ENCODE data around the gene LRWD1. TPM values are rescaled to one million over a fixed set of nuclear protein-coding genes. Genes with fewer than 3 reads are reported as not detected.
A peak's percentile ranks its signal among the peaks of the same experiment; 100 is the strongest.

Gene LRWD1
- 11.1 TPM for total RNA-seq

DNA sequence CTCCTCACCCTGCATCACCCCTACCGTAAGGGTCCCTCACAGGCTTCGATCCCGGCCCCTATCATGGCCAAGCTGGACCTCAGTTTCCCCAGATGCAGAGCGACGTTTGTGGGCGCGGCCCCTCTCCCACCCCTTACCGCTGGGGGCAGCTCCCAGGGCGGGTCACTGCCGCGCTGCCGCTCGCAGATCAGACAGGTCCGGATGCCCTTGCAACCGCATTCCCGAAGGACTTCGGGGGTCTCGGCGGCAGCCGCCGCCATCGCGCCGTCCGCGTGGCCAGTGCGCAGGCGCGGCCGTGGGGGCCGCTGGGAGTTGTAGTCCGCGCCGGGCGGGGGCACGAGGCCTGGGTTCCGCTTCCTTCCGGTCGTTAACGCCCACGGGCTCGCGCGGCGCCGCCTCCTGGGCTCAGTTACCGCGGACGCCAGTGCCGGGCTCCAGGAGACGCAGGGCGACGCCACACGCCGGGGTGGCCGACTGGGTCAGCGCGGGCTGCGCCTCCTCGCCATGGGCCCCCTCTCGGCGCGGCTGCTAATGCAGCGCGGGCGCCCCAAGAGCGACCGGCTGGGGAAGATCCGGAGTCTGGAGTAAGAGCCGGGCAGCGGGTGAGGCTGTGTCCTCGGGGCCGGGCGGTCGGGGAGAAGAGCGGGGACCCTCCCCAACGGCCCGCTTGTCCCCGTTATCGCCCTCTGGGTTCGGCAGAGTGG is at the start of gene LRWD1, which contains the start of gene ALKBH4:
Gene LRWD1, plus strand, starts transcription at position 408 of the 704 bp plus-strand sequence. Its CDS starts 97 bp downstream, at position 505.
Gene ALKBH4, minus strand, starts transcription at position 287 of the 704 bp plus-strand sequence. Its CDS starts 27 bp downstream, at position 260.
- peak; percentile 96 for DNase-seq (ENCODE audit: low spot score)
- intact Hi-C loops (cut with DNase I), result no loop called here
- ATAC-seq, result peak; percentile 96

DNA sequence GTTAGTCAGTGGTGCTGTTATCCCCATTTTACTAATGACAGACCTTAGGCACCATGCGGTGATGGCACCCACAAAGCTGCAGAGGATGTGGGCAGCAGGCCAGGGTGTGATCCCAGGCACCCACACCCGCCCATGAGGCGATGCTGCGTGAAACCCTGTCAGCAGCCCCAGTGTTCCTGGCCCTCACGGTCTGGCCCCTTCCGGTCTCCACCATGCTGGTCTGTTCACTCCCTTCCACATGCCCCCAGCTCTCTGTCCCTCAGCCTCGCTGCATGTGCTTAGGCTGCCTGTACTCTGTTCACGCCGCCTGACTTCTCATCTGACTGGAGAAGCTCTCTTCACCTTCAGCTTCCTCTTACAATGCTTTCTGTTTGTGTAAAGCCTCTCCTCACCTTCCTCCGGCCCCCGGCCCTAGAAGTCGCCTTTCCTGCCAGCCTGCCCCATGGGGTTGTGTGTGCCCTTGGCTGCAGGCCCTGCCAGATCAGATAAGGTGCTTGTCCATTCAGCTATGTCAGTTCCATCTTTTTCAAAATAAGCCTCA is 49.0 kb upstream of the LRWD1 start:
- ATAC-seq, result peak; percentile 28
- intact Hi-C loops (cut with DNase I), result no loop called here

GRCh38 chr7:102416406-102416805 is 48.4 kb upstream of the LRWD1 start:
- no peak for ATAC-seq
- DNase-seq (ENCODE audit: low spot score), result no peak
- intact Hi-C loops (cut with DNase I), result no loop called here

More for the DNA sequence above, 49.0 kb upstream of the LRWD1 start:
- no peak for DNase-seq (ENCODE audit: low spot score)

DNA sequence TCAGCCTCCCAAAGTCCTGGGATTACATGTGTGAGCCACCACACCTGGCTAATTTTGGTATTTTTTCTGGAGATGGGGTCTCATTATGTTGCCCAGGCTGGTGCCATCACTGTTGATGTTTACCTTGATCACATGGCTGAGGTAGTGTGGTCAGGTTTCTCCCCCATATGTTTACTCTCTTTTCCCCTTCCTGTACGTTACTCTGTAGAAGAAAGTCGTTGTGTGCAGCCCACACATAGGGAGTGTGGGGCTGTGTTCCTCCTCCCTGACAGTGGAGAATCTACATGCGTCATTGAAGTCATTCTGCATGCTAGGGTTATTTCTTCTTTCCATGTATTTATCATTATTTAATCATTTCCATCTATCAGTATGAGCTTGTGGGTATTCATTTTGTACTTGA is 47.7 kb upstream of the LRWD1 start:
- ATAC-seq (no peak), DNase-seq (ENCODE audit: low spot score) (no peak)
- intact Hi-C loops (cut with DNase I), result no loop called here

GRCh38 chr7:102418592-102418991 is 46.2 kb upstream of the LRWD1 start:
- ATAC-seq (no peak), DNase-seq (ENCODE audit: low spot score) (no peak)
- intact Hi-C loops (cut with DNase I), result no loop called here

DNA sequence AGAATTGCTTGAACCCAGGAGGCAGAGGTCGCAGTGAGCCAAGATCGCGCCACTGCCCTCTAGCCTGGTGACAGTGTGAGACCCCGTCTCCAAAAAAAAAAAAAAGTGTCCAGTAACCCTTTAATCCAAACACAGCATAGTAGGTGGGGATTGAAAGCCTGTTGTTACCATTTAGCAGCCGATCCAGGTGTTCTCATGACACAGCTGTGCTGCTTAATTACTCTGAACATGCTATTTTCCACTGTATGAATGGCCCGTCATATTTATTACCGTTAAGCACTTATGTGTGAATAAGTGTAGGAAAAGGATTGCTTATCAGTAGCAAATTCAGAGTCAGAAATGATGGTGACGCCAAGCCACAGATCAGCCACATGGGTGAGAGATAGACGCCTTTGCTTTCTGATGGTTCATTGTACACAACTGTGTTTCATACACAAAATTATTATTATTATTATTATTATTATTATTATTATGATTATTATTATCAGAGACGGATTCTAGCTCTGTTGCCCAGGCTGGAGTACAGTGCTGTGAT is 43.0 kb upstream of the LRWD1 start:
- DNase-seq (ENCODE audit: low spot score), result no peak
- ATAC-seq, result no peak
- intact Hi-C loops (cut with DNase I), result no loop called here

- intact Hi-C loops (cut with DNase I), result no loop called here
- ATAC-seq, result no peak
- DNase-seq (ENCODE audit: low spot score), result no peak
These were observed 40.6 kb upstream of the LRWD1 start for GRCh38 chr7:102424129-102424551.

- DNase-seq (ENCODE audit: low spot score), result no peak
- intact Hi-C loops (cut with DNase I), result no loop called here
- ATAC-seq, result no peak
These were observed 40.0 kb upstream of the LRWD1 start for GRCh38 chr7:102424787-102425218.

GRCh38 chr7:102425639-102426267 is 39.0 kb upstream of the LRWD1 start:
- ATAC-seq (peak; percentile 70), DNase-seq (ENCODE audit: low spot score) (no peak)
- intact Hi-C loops (cut with DNase I), result no loop called here

DNA sequence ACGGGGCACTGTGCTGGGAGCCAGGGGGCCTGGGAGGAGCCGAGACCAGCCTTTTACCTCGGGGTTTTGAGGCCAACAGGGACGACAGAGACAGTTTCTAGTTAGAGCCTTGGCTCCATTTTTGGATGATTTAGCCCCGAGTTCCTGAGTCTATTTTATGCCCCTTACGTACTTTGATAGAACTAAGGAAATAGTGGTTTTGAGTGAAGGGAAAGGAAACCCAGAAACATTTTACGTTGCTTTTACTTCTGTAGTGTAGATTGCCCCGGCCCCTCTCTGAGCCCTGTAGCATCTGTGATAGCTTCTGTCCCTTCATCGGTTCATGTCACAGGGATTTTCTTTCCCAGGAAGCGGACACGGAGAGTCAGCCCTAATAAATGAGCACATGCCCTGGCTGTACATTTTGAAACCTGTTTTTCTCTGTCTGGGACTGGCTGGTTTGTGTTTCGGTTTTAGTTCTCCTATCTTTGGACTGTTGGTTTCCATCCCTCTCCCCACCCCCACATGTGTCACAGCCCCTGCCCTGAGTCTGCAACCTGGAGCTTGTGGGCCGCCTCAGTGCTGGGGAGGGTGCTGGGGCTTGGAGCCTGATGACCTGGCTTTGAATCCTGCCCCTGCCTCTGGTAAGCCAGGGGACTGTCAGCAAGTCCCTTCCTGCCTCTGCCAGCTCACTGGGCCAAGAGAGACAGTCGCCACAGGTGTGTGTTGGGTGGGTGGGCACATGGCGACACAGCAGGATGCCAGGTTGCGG is 38.3 kb upstream of the LRWD1 start:
- DNase-seq (ENCODE audit: low spot score) (no peak), ATAC-seq (peak; percentile 47)
- intact Hi-C loops (cut with DNase I), result no loop called here

- intact Hi-C loops (cut with DNase I), result no loop called here
- no peak for DNase-seq (ENCODE audit: low spot score)
- ATAC-seq, result no peak
These were observed 37.8 kb upstream of the LRWD1 start for GRCh38 chr7:102427019-102427405.

DNA sequence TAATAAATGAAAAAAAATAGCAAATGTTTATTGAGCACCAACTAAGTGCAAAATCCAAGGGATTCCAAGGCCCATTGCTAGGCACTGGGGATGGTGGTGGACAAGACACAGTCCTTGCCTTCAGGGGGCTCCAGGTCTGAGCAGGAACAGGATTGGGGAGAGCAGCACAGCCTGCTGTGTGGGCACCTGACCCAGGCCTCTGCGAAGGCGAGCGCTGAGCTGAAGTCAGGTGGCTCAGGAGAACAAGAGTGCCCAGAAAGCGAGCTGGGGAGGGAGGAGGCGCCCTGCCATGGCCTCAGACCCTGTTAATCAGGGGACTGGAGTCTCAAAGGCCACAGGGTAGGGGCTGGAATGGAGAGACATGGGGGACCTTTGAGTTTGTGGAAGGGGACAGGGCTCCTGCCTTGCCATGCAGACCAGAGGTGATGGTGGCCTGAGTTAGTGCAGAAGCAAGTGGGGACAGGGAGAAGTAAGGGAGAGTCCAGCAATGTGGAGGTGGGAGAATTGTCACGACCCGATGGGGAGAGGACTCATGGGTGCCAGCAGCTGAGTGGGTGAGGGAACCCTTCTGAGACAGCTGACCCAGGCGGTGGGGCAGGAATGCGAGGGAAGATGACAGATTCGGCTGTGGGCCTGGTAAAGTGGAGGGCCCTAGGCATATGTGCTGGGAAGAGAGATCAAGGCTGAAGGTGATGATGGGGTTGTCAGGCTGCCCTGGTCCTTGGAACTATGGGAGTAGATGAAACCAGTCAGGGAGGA is 35.5 kb upstream of the LRWD1 start:
- DNase-seq (ENCODE audit: low spot score), result no peak
- ATAC-seq, result no peak
- intact Hi-C loops (cut with DNase I), result no loop called here

DNA sequence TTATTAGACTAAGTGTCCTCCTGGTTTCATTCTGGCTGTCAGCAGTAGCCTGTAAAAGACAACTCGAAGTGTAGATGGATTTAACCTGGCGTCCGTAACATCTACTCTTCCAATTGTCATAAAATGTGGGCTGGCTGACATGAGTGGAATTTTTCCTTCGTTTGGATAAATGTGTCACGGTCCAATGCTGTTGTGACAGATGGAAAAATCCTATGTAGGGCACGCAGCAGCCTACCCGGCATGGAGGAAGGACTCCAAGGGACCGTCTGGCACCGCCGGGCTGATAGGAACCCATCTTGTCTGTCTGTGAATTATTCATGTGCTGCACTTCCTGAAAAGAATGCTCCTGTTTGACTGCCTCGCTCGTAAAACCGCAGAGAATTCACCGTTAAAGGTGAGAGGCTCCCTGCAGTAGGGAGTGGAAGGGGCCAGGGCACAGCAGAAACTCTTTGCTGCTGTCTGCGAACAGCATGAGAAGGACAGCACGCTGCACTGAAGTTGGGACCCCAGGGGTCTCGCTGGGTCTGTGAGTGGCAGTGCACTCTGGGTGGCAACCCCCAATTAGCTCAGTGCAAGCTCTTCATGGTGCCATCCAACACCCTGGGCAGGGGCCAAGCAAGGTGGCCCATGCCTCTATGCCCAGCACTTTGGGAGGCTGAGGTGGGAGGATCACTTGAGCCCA is 33.0 kb upstream of the LRWD1 start:
- DNase-seq (ENCODE audit: low spot score) (no peak), ATAC-seq (no peak)
- intact Hi-C loops (cut with DNase I), result no loop called here

GRCh38 chr7:102432442-102433218 is 32.2 kb upstream of the LRWD1 start:
- ATAC-seq, result peak; percentile 48
- no peak for DNase-seq (ENCODE audit: low spot score)
- intact Hi-C loops (cut with DNase I), result no loop called here

GRCh38 chr7:102433219-102434038 is 31.4 kb upstream of the LRWD1 start, which contains the start of gene ORAI2:
ORAI2 (plus strand) TSS chr7:102433575; CDS start chr7:102438957, 5,382 bp downstream.
- DNase-seq (ENCODE audit: low spot score), result peak; percentile 92
- intact Hi-C loops (cut with DNase I), result no loop called here

GRCh38 chr7:102434039-102434486 is 30.7 kb upstream of the LRWD1 start:
- intact Hi-C loops (cut with DNase I), result no loop called here
- peak; percentile 38 for ATAC-seq
- no peak for DNase-seq (ENCODE audit: low spot score)

More at GRCh38 chr7:102433219-102434038, 31.4 kb upstream of the LRWD1 start, which contains the start of gene ORAI2:
- ATAC-seq, result peak; percentile 90
